HG03442 (cell line): ENCODE results near the gene PCDHGA1.
"Not testable (repeated sequence)": the region's sequence is repeated elsewhere in the genome, so short reads cannot be mapped to it uniquely, and the experiment has no call there.

ENCODE experiments used
- ATAC-seq: cut with Tn5 transposase; IDR thresholded peaks from one replicate; pipeline ENCODE4 v1.9.1; 2021; ENCODE audit warnings: mild to moderate bottlenecking, moderate library complexity; ENCODE audit not compliant: unreplicated experiment

Gene PCDHGA1

DNA sequence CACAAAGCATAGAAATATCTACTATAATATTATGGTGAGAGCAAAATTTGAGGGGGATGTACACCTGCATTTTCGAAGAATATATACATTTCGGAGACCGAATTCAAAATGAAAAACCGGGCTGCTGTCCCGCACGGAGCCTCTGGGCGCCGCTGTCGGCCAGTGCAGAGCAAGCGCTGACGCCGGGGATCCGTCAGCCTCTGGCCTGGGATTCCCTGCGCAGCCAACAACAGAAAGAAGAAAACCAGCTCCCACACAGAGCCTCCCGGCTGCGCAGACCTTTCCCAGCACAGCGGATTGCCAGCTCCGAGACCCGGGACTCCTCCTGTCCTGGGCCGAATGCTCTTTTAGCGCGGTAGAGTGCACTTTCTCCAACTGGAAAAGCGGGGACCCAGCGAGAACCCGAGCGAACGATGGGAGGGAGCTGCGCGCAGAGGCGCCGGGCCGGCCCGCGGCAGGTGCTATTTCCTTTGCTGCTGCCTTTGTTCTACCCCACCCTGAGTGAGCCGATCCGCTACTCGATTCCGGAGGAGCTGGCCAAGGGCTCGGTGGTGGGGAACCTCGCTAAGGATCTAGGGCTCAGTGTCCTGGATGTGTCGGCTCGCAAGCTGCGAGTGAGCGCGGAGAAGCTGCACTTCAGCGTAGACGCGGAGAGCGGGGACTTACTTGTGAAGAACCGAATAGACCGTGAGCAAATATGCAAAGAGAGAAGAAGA, 77.6 kb downstream of the PCDHGA1 start, which contains the start of gene PCDHGB6:
PCDHGB6 (plus strand) TSS at position 232 of the 716 bp plus-strand sequence; CDS start at position 414, 182 bp downstream.
- peak; percentile 38 for ATAC-seq

DNA sequence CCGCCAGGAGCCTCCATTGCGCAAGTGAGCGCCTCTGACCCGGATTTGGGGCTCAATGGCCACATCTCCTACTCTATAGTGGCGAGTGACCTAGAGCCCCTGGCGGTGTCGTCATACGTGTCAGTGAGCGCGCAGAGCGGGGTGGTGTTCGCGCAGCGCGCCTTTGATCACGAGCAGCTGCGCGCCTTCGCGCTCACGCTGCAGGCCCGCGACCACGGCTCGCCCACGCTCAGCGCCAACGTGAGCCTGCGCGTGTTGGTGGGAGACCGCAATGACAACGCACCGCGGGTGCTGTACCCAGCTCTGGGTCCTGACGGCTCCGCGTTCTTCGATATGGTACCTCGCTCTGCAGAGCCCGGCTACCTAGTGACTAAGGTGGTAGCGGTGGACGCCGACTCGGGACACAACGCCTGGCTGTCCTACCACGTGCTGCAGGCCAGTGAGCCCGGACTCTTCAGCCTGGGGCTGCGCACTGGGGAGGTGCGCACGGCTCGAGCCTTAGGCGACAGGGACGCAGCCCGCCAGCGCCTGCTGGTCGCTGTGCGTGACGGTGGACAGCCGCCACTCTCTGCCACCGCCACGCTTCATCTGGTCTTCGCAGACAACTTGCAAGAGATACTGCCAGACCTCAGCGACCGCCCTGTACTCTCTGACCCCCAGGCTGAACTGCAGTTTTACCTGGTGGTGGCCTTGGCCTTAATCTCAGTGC, 79.4 kb downstream of the PCDHGA1 start:
- no peak for ATAC-seq

GRCh38 chr5:141411575-141411974, 81.3 kb downstream of the PCDHGA1 start:
- no peak for ATAC-seq

DNA sequence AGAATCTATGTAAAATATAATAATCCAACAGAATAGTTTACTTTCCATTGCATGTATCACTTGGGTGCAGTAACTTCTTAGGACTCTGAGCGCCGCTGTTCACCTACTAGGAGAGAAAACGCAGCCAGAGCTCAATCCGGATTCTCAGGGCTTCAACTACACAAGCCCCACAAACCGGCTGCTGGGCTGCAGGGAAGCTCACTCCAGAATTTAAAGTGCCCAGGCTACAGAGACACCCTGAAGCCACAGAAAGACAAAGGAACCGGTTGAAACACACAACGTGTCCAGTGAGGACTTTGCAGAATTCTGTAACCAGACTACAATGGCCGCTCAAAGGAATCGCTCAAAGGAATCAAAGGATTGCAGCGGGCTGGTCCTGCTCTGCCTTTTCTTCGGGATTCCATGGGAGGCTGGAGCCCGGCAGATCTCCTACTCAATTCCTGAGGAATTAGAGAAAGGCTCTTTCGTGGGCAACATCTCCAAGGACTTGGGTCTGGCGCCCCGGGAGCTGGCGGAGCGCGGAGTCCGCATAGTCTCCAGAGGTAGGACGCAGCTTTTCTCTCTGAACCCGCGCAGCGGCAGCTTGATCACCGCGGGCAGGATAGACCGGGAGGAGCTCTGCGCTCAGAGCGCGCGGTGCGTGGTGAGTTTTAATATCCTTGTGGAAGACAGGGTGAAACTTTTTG, 82.7 kb downstream of the PCDHGA1 start, which contains the start of gene PCDHGA10:
PCDHGA10 (plus strand) TSS at position 134 of the 686 bp plus-strand sequence; CDS start at position 323, 189 bp downstream.
- peak; percentile 81 for ATAC-seq

DNA sequence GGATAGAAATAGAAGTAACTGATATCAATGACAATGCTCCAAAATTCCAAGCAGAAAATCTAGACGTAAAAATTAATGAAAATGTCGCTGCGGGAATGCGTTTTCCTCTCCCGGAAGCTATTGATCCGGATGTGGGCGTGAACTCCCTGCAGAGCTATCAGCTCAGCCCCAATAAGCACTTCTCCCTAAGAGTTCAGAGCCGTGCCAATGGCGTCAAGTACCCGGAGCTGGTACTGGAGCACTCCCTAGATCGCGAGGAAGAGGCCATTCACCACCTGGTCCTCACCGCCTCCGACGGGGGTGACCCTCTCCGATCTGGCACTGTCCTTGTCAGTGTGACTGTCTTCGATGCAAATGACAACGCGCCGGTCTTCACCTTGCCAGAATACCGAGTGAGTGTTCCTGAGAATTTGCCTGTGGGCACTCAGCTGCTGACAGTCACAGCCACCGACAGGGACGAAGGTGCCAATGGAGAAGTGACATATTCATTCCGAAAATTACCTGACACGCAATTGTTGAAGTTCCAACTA, 83.3 kb downstream of the PCDHGA1 start:
- ATAC-seq: no peak

GRCh38 chr5:141414548-141415274, 84.4 kb downstream of the PCDHGA1 start:
- ATAC-seq: not testable (repeated sequence)

DNA sequence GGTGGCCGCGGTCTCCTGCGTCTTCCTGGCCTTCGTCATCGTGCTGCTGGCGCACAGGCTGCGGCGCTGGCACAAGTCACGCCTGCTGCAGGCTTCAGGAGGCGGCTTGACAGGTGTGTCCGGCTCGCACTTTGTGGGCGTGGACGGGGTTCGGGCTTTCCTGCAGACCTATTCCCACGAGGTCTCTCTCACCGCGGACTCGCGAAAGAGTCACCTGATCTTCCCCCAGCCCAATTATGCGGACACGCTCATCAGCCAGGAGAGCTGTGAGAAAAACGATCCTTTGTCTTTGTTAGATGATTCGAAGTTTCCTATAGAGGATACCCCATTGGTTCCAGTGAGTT, 84.9 kb downstream of the PCDHGA1 start:
- ATAC-seq: not testable (repeated sequence)

GRCh38 chr5:141417494-141418172, 87.3 kb downstream of the PCDHGA1 start, which contains the start of gene PCDHGB7:
Gene PCDHGB7 (plus strand): TSS chr5:141417677. CDS start chr5:141417860, 183 bp downstream.
- peak; percentile 67 for ATAC-seq

DNA sequence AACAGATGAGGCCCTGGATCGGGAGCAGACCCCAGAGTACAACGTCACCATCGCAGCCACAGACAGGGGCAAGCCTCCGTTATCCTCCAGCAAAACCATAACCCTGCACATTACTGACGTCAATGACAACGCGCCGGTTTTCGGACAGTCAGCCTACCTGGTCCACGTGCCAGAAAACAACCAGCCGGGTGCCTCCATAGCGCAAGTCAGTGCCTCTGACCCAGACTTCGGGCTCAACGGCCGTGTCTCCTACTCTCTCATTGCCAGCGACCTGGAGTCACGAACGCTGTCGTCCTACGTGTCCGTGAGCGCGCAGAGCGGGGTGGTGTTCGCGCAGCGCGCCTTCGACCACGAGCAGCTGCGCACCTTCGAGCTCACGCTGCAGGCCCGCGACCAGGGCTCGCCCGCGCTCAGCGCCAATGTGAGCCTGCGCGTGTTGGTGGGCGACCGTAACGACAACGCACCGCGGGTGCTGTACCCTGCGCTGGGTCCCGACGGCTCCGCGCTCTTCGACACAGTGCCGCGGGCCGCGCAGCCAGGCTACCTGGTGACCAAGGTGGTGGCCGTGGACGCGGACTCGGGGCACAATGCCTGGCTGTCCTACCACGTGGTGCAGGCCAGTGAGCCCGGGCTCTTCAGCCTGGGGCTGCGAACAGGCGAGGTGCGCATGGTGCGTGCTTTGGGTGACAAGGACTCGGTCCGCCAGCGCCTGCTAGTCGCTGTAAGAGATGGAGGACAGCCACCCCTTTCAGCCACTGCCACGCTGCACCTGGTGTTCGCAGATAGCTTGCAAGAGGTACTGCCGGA, 89.0 kb downstream of the PCDHGA1 start:
- ATAC-seq: no peak

GRCh38 chr5:141420855-141421488, 90.7 kb downstream of the PCDHGA1 start, which contains the start of gene PCDHGA11:
Gene PCDHGA11 (plus strand): TSS chr5:141421051. CDS start chr5:141421228, 177 bp downstream.
- ATAC-seq: peak; percentile 59

DNA sequence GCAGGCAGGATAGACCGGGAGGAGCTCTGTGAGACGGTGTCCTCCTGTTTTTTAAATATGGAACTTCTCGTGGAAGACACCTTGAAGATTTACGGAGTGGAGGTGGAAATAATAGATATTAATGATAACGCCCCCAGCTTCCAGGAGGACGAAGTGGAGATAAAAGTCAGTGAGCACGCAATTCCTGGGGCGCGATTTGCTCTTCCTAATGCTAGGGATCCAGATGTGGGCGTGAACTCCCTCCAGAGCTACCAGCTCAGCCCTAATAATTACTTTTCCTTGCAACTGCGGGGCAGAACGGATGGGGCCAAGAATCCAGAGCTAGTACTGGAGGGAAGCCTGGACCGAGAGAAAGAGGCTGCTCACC, 91.2 kb downstream of the PCDHGA1 start:
- no peak for ATAC-seq

DNA sequence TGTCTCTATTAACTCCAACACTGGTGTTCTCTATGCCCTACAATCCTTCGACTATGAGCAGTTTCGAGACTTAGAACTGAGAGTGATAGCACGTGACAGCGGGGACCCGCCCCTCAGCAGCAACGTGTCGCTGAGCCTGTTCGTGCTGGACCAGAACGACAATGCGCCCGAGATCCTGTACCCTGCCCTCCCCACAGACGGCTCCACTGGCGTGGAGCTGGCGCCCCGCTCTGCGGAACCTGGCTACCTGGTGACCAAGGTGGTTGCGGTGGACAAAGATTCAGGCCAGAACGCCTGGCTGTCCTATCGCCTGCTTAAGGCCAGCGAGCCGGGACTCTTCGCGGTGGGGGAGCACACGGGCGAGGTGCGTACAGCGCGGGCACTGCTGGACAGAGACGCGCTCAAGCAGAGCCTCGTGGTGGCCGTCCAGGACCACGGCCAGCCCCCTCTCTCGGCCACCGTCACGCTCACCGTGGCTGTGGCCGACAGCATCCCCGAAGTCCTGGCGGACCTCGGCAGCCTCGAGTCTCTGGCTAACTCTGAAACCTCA, 92.5 kb downstream of the PCDHGA1 start:
- no peak for ATAC-seq

DNA sequence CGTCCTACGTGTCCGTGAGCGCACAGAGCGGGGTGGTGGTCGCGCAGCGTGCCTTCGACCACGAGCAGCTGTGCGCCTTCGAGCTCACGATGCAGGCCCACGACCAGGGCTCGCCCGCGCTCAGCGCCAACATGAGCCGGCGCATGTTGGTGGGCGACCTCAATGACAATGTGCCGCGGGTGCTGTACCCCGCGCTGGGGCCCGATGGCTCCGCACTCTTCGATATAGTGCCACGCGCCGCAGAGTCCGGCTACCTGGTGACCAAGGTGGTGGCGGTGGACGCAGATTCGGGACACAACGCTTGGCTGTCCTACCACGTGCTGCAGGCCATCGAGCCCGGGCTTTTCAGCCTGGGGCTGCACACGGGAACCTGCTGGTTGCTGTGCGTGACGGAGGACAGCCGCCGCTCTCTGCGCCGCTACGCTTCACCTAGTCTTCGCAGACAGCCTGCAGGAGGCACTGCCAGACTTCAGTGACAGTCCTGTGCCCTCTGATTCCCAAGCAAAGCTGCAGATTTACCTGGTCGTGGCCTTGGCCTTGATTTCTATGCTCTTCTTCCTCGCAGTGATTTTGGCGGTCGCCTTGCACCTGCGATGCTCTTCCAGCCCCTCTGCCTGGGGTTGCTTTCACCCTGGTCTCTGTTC, 97.6 kb downstream of the PCDHGA1 start:
- ATAC-seq: no peak

DNA sequence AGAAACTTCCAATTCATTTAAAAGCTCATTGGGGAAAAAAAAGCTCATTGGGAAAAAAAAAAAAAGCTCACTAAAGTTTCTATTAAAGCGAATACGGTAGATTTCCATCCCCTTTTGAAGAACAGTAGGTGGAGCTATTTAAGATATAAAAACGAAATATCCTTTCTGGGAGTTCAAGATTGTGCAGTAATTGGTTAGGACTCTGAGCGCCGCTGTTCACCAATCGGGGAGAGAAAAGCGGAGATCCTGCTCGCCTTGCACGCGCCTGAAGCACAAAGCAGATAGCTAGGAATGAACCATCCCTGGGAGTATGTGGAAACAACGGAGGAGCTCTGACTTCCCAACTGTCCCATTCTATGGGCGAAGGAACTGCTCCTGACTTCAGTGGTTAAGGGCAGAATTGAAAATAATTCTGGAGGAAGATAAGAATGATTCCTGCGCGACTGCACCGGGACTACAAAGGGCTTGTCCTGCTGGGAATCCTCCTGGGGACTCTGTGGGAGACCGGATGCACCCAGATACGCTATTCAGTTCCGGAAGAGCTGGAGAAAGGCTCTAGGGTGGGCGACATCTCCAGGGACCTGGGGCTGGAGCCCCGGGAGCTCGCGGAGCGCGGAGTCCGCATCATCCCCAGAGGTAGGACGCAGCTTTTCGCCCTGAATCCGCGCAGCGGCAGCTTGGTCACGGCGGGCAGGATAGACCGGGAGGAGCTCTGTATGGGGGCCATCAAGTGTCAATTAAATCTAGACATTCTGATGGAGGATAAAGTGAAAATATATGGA, 100.2 kb downstream of the PCDHGA1 start, which contains the start of gene PCDHGA12:
PCDHGA12 (plus strand) TSS at position 176 of the 782 bp plus-strand sequence; CDS start at position 429, 253 bp downstream.
- peak; percentile 91 for ATAC-seq

GRCh38 chr5:141431286-141431685, 101.0 kb downstream of the PCDHGA1 start:
- ATAC-seq: no peak

DNA sequence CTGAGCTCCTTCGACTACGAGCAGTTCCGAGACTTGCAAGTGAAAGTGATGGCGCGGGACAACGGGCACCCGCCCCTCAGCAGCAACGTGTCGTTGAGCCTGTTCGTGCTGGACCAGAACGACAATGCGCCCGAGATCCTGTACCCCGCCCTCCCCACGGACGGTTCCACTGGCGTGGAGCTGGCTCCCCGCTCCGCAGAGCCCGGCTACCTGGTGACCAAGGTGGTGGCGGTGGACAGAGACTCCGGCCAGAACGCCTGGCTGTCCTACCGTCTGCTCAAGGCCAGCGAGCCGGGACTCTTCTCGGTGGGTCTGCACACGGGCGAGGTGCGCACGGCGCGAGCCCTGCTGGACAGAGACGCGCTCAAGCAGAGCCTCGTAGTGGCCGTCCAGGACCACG, 102.0 kb downstream of the PCDHGA1 start:
- not testable (repeated sequence) for ATAC-seq

DNA sequence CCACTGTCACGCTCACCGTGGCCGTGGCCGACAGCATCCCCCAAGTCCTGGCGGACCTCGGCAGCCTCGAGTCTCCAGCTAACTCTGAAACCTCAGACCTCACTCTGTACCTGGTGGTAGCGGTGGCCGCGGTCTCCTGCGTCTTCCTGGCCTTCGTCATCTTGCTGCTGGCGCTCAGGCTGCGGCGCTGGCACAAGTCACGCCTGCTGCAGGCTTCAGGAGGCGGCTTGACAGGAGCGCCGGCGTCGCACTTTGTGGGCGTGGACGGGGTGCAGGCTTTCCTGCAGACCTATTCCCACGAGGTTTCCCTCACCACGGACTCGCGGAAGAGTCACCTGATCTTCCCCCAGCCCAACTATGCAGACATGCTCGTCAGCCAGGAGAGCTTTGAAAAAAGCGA, 102.4 kb downstream of the PCDHGA1 start:
- not testable (repeated sequence) for ATAC-seq
